Loucy (cell line): Measurements from ENCODE around the gene ARL13B.

Experiments used
- H2AFZ ChIP-seq: fragments of 200-600 bp; sonication (generic); 2 replicates; pipeline ENCODE4 v1.6.0; 2016; ENCODE audit warnings: antibody characterized with exemption, mild to moderate bottlenecking, low read length, moderate library complexity
- H3F3A ChIP-seq: fragments of 200-600 bp; 2 replicates; pipeline ENCODE4 v1.6.0; 2016; ENCODE audit warnings: antibody characterized with exemption, low read depth, mild to moderate bottlenecking
- H3K27me3 ChIP-seq: fragments of 200-600 bp; sonication (generic); 2 replicates; pipeline ENCODE4 v1.6.1; 2014; ENCODE audit warnings: low read length, mild to moderate bottlenecking; ENCODE audit not compliant: insufficient read depth, poor library complexity, severe bottlenecking
- H3K36me3 ChIP-seq: fragments of 200-600 bp; sonication (generic); 2 replicates; pipeline ENCODE4 v1.6.1; 2016; ENCODE audit warnings: low read length; ENCODE audit not compliant: insufficient read depth
- H3K4me1 ChIP-seq: fragments of 200-600 bp; sonication (generic); 2 replicates; pipeline ENCODE4 v1.5.1; 2014; ENCODE audit warnings: low read length, mild to moderate bottlenecking; ENCODE audit not compliant: insufficient read depth, poor library complexity, severe bottlenecking
- H3K4me2 ChIP-seq: fragments of 200-600 bp; sonication (generic); 2 replicates; pipeline ENCODE4 v1.6.0; 2014; ENCODE audit warnings: antibody characterized with exemption, low read length, low read depth, mild to moderate bottlenecking; ENCODE audit not compliant: poor library complexity, severe bottlenecking
- H3K4me3 ChIP-seq: fragments of 200-600 bp; sonication (generic); 2 replicates; pipeline ENCODE4 v1.5.1; 2014; ENCODE audit warnings: low read length, mild to moderate bottlenecking, mixed read lengths; ENCODE audit not compliant: poor library complexity, severe bottlenecking
- H3K79me2 ChIP-seq: fragments of 200-600 bp; sonication (generic); 2 replicates; pipeline ENCODE4 v1.6.1; 2014; ENCODE audit warnings: low read length; ENCODE audit not compliant: insufficient read depth
- H3K9ac ChIP-seq: fragments of 200-600 bp; sonication (generic); 2 replicates; pipeline ENCODE4 v1.6.0; 2014; ENCODE audit warnings: mild to moderate bottlenecking, low read depth, low read length, moderate library complexity; ENCODE audit not compliant: poor library complexity, severe bottlenecking
- H3K9me2 ChIP-seq: fragments of 200-600 bp; sonication (generic); replicated peaks from 2 replicates; pipeline ENCODE4 v1.6.1; 2016; ENCODE audit warnings: low read depth, low read length, mixed read lengths
- H3K9me3 ChIP-seq: fragments of 200-600 bp; sonication (generic); 2 replicates; pipeline ENCODE4 v1.6.1; 2014; ENCODE audit warnings: mild to moderate bottlenecking, antibody characterized with exemption, low read length, low read depth; ENCODE audit not compliant: insufficient read depth
- H4K20me1 ChIP-seq: fragments of 200-600 bp; sonication (generic); 2 replicates; pipeline ENCODE4 v1.6.0; 2014; ENCODE audit warnings: antibody characterized with exemption, low read length, mild to moderate bottlenecking; ENCODE audit not compliant: insufficient read depth, poor library complexity, severe bottlenecking
- EZH2phosphoT487 ChIP-seq: fragments of 200-600 bp; IDR thresholded peaks from 2 replicates; pipeline ENCODE4 v1.6.1; 2018; ENCODE audit warnings: antibody characterized with exemption, mild to moderate bottlenecking, moderate library complexity, borderline replicate concordance
- TF ChIP-seq, protein P1 (sequence below): fragments of 200-600 bp; sonication (generic); conservative IDR thresholded peaks from 2 replicates; pipeline ENCODE4 v1.5.1; 2014; ENCODE audit warnings: mild to moderate bottlenecking, antibody characterized with exemption, low read length

Gene ARL13B

GRCh38 chr3:94069194-94069813 lies 89.3 kb downstream of the ARL13B start:
- Histone ChIP-seq H3K79me2 (peaks cover 27% of the 10 kb centered on the region), H3K4me3 (no peak overlapping the region), H3K4me2 (peak overlapping the region; percentile 4), H3K9me2 (no peaks in the 10 kb centered on the region), H3F3A (no peaks in the 10 kb centered on the region), H3K36me3 (0 out of 2 replicates have a peak, but pooled peaks cover 5% of the 10 kb centered on the region), H3K9me3 (no peaks in the 10 kb centered on the region; the same call in 1 of the 2 replicates), H3K9ac (no peak overlapping the region), H2AFZ (no peak overlapping the region), H4K20me1 (peaks cover 16% of the 10 kb centered on the region), H3K4me1 (peaks cover 35% of the 10 kb centered on the region), H3K27me3 (no peaks in the 10 kb centered on the region)
- no peak for TF ChIP-seq EZH2phosphoT487
- TF ChIP-seq, protein P1, sequence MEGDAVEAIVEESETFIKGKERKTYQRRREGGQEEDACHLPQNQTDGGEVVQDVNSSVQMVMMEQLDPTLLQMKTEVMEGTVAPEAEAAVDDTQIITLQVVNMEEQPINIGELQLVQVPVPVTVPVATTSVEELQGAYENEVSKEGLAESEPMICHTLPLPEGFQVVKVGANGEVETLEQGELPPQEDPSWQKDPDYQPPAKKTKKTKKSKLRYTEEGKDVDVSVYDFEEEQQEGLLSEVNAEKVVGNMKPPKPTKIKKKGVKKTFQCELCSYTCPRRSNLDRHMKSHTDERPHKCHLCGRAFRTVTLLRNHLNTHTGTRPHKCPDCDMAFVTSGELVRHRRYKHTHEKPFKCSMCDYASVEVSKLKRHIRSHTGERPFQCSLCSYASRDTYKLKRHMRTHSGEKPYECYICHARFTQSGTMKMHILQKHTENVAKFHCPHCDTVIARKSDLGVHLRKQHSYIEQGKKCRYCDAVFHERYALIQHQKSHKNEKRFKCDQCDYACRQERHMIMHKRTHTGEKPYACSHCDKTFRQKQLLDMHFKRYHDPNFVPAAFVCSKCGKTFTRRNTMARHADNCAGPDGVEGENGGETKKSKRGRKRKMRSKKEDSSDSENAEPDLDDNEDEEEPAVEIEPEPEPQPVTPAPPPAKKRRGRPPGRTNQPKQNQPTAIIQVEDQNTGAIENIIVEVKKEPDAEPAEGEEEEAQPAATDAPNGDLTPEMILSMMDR: peak; percentile 84

GRCh38 chr3:94070341-94070911 lies 90.5 kb downstream of the ARL13B start:
- H3K27me3 ChIP-seq: no peaks in the 10 kb centered on the region
- peaks cover 16% of the 10 kb centered on the region for H4K20me1 ChIP-seq
- H3K9ac ChIP-seq: no peak overlapping the region
- H3K79me2 ChIP-seq: peaks cover 16% of the 10 kb centered on the region
- no peak overlapping the region for H3K4me2 ChIP-seq
- no peaks in the 10 kb centered on the region for H3K9me2 ChIP-seq
- H3K36me3 ChIP-seq: 0 out of 2 replicates have a peak, but pooled peaks cover 5% of the 10 kb centered on the region
- TF ChIP-seq EZH2phosphoT487: no peak
- TF ChIP-seq, protein P1: no peak
- H2AFZ ChIP-seq: no peak overlapping the region
- H3K9me3 ChIP-seq: no peaks in the 10 kb centered on the region; the same call in 1 of the 2 replicates
- peaks cover 24% of the 10 kb centered on the region for H3K4me1 ChIP-seq
- no peaks in the 10 kb centered on the region for H3F3A ChIP-seq
- no peak overlapping the region for H3K4me3 ChIP-seq

GRCh38 chr3:94071713-94072284 lies 91.8 kb downstream of the ARL13B start:
- peaks cover 8% of the 10 kb centered on the region; the same call in 1 of the 2 replicates for H3K36me3 ChIP-seq
- TF ChIP-seq, protein P1: no peak
- TF ChIP-seq EZH2phosphoT487: no peak
- H3K4me3 ChIP-seq: no peak overlapping the region

More at GRCh38 chr3:94071713-94072284, 91.8 kb downstream of the ARL13B start:
- H2AFZ ChIP-seq: no peak overlapping the region
- H3K4me2 ChIP-seq: peak overlapping the region; percentile 36
- peaks cover 11% of the 10 kb centered on the region; the same call in 1 of the 2 replicates for H3K79me2 ChIP-seq
- no peak overlapping the region for H3K9ac ChIP-seq
- no peaks in the 10 kb centered on the region for H3K9me2 ChIP-seq
- H3K9me3 ChIP-seq: no peaks in the 10 kb centered on the region; the same call in 1 of the 2 replicates
- H3K4me1 ChIP-seq: peaks cover 13% of the 10 kb centered on the region
- no peaks in the 10 kb centered on the region for H3K27me3 ChIP-seq
- H3F3A ChIP-seq: no peaks in the 10 kb centered on the region
- H4K20me1 ChIP-seq: peaks cover 14% of the 10 kb centered on the region
